HG03108 (cell line): ENCODE data around the gene SHB.

Experiments used
- ATAC-seq: cut with Tn5 transposase; IDR thresholded peaks from one replicate; pipeline ENCODE4 v1.9.1; 2021; ENCODE audit warnings: moderate library complexity; ENCODE audit not compliant: unreplicated experiment

SHB gene

GRCh38 chr9:38010918-38011704 lies 57.9 kb downstream of the SHB start:
- no peak for ATAC-seq

- no peak for ATAC-seq
These were observed 59.0 kb downstream of the SHB start for GRCh38 chr9:38009990-38010389.

DNA sequence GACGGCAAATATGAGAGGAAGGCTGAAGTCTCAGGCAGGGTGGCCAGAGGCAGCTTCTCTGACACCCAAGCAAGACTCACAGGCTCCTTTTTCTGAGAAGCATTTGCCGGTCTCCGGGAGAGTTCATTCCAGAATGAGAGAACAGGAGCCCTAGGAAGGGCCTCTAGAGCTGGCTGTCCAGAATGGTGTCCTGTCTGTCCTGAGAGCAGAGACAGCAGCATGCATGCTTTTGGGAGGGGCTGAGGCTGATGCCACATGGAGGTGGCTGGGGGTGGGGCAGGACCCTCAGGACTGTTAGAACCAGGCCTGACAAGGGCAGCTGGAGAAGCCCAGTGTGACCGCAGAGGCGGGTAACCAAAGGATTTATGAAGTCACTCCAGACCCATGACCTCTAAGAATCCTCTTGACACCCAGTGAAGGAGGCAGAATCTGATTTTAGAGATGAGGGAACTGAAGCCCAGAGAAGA lies 60.0 kb downstream of the SHB start:
- ATAC-seq: no peak

- peak; percentile 70 for ATAC-seq
These were observed 60.6 kb downstream of the SHB start for GRCh38 chr9:38008168-38009034.

DNA sequence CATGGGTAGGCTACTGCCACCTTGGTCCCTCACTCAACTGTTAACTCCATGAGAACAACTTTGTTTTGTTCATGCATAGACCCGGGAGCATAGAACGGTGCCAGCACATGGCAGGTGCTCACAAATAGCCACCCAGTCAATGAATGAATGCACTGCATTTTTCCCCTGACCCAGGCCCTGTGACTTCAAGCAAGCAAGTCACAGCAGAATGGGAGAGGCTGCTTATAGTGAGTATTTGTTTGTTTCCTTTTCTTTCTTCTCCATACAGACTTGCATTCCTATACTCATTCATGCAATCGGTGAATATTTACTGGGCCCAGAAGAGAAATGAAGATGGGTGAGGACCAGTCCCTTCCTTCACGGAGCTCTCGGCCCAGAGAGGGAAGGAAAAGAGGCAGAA lies 62.0 kb downstream of the SHB start:
- ATAC-seq: no peak

DNA sequence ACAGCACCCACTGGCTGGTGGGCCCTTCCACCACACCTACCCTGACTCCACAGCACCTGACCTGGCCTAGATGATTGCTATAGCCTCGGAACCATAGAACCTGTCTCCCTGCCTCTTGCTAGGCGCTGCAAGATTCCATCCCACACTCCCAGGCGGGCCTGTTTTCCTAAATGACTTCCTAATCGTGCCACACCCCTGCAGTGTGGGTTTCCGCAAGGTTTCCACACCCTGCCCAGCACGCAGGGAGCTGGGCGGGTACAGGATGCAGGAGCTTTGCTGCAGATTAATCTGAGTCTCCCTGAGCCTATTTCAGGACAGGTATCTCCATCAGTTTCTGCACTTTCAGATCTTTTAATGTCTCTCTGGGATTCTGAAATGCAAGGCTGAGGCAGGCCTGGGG lies 62.9 kb downstream of the SHB start:
- ATAC-seq: no peak

- no peak for ATAC-seq
These were observed 64.0 kb downstream of the SHB start for GRCh38 chr9:38004809-38005560.

DNA sequence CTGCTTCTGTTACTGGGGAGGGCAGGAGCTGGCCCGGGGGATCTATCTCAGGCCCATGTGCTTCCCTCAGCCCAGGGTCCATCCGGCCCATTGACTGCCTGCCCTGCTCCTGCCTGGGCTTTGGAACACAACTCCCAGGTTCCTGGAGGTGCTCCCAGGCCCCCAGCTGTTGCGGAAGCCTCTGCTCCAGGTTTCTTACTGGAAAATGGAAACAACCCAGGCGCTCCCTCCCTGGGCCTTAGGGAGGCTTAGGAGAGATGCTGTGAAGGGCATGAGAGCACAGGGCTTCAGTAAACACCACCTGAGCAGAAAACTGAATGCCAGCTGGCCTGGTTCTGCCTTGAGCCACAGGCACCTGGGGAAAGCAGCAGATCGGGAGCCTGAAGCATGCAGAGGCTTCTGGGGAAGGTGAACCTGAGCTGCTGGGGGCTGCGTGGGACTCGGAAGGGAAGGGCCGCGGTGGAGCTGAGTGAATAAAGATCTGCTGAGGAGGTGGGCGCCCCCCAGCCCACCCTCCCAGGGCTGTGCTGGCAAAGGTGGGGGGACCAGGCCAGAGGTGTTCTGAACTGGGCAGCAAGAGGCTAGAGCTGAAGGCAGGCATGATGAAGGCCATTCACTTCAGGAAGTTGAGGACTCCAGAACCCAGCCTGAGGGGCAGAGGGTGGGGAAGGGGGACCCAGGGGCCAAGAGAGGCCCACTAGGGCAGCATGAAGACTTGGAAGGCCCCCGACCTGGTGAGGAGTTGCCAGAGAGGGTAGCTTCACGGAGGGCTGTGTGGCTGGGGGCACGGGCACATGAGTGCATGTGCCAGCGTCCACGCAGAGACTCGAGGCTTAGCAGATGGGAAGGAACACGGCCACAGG lies 64.8 kb downstream of the SHB start:
- no peak for ATAC-seq

DNA sequence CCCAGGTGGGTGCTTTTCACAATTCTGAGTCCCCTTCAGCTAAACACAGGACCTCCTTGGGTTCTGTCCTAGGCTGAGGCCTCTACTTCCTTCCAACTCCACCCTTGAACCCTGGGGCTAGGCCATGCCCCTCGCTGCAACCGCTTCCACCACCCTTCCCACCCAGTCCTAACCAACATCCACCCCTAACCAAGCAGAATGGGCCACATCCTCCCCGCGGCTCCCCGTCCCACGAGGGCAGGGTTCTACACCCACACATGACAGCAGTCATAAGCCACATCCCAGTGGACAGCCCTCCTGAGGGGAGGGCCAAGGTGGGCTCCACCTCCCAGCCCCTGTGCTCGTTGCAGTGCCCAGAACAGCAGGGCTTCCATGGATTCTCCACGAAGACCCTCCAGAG lies 65.8 kb downstream of the SHB start:
- no peak for ATAC-seq

- ATAC-seq: no peak
These were observed 67.6 kb downstream of the SHB start for GRCh38 chr9:38001430-38001829.

DNA sequence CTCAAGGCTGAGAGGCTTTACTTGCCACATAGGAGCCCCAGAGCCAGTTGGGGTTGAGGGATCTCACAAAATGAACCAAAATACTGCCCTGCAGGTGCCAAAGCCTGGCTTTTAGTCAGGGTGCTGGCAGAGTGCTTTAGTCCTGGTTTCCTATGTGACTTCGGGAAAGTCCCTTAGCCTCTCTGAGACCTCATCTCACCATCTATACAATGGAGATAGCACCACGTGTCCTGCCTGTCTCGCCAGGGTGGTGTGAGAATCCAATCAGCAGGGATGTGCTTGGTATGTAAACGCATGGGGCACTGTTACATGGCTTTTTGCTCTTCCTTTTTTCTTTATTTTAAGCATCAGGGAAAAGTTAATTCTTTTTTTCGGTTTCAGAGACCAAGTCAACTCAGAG lies 68.3 kb downstream of the SHB start:
- no peak for ATAC-seq

DNA sequence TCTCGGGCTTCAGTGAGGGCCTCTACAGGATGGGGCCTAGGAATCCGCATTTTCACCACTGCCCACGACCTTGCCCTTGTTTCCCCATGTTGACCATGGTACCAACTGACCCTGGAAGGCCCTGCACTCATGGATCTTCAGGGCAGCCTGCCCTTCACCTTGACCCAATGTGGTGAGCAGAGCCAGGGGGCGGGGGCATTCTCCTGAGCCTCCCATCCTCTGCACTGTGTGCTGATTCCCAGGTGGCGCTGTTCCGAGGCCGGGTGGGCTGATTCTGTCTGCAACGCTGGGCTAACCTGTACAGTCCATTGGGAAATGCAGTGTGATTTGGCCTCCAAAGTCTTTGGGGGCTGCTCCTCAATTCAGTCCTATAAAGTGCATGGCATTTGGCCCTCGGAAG lies 68.7 kb downstream of the SHB start:
- no peak for ATAC-seq

- no peak for ATAC-seq
These were observed 69.3 kb downstream of the SHB start for GRCh38 chr9:37999588-38000189.

- ATAC-seq: no peak
These were observed 70.0 kb downstream of the SHB start for GRCh38 chr9:37998881-37999587.

DNA sequence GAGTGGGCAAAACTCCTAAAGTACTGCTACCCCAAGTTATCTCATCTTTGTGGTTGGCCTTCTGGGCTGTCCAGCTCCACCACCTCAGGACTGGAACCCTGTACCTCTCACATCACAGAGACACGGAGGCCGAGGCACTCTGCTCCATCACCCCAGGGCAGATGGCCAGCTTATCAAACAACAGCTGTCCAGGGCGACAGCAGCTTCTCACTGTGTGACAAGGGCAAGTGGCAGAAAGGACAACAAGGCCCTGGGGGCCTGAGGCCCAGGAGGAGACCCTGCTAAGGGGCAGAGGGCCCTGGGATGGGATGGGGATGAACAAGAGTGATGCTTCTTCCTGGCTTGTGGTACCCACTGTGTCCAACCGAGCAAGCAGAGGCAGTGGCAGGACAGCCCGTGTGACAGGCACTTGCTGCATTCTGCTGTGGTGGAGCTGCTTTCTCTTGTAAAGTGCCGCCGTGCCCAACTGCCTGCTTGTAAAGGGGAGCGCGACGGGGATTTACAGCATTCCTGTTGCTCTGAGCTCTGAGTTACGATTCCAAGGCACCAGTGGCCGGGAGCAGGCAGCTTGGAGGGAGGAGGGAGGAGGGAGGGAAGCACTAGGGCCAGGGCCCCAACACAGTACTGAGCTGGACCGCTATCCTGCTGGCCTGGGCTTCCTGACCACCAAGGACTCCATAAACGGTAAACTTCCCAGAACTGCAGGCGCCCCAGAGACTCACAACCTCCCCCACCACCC lies 71.2 kb downstream of the SHB start:
- no peak for ATAC-seq

- ATAC-seq: no peak
These were observed 72.2 kb downstream of the SHB start for GRCh38 chr9:37996819-37997217.

- ATAC-seq: no peak
These were observed 72.8 kb downstream of the SHB start for GRCh38 chr9:37995961-37996818.

DNA sequence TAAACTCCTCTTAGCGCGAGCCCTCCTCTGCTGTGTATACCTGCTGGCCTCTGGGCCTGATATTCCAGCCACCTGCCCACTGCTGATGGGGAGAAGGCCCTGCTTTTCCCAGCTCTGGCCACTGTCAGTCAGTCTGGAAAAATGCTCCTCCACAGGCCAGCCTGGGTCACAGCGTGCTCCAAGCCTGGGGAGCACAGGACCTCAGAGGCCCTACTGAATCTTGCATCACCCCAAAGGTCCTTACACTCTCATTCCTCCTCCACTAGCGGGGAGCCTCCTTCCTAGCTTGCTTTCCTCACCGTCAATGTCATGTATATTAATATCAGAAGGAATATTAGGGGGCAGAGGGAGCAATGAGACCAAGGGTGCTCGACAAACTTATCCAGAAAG lies 73.7 kb downstream of the SHB start:
- no peak for ATAC-seq
